ENCODE data around the gene ERCC6. TPM values are rescaled to one million over a fixed set of nuclear protein-coding genes. Genes with fewer than 3 reads are reported as not detected.

The ERCC6 gene
- total RNA-seq, 1 donor from 2014 or later, result 15.2 TPM

DNA sequence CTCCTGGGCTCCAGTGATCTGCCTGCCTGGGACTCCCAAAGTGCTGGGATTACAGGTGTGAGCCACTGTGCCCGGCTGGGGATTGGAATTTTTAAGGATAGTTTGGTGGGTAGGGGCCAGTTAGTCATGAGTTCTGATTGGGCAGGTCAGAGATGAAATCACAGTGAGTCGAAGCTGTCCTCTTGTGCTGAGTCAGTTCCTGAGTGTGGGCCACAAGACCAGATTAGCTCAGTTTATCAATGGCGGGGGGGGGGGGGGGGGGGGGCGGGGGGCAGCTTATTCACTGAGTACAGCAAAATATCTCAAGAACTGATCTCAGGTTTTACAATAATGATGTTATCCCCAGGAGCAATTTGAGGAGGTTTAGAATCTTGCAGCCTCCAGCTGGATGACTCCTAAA, 11.6 kb upstream of the ERCC6 start:
- DNase-seq (ENCODE audit: extremely low spot score in 2 of 2), result no peak
- TF ChIP-seq POLR2A (IDR thresholded peaks at IDR 0.05) (no peak), POLR2AphosphoS5 (IDR thresholded peaks at IDR 0.05; ENCODE audit: insufficient read depth in 1 of 2, low read depth in 1 of 2) (no peak), CTCF (IDR thresholded peaks at IDR 0.05) (no peak)

GRCh38 chr10:49549640-49550346, 10.9 kb upstream of the ERCC6 start:
- H3K9me3 ChIP-seq, result no peaks in the 10 kb centered on the region
- TF ChIP-seq POLR2AphosphoS5 (IDR thresholded peaks at IDR 0.05; ENCODE audit: insufficient read depth in 1 of 2, low read depth in 1 of 2) (no peak), POLR2A (IDR thresholded peaks at IDR 0.05) (no peak)
- H3K4me1 ChIP-seq, result no peaks in the 10 kb centered on the region
- no peaks in the 10 kb centered on the region for H3K27me3 ChIP-seq
- no peaks in the 10 kb centered on the region for H3K36me3 ChIP-seq
- DNase-seq (ENCODE audit: extremely low spot score in 2 of 2), result no peak
- no peak overlapping the region for H3K4me3 ChIP-seq
- intact Hi-C loops (cut with DNase I), result no loop called here
- no peak overlapping the region for H3K27ac ChIP-seq

More for the DNA sequence above, 11.6 kb upstream of the ERCC6 start:
- intact Hi-C loops (cut with DNase I), result no loop called here
- Histone ChIP-seq H3K4me3 (no peak overlapping the region), H3K36me3 (no peaks in the 10 kb centered on the region), H3K4me1 (no peaks in the 10 kb centered on the region), H3K27me3 (no peaks in the 10 kb centered on the region), H3K9me3 (no peaks in the 10 kb centered on the region), H3K27ac (no peak overlapping the region)

- Histone ChIP-seq H3K27me3 (no peaks in the 10 kb centered on the region), H3K4me3 (no peak overlapping the region), H3K4me1 (no peaks in the 10 kb centered on the region), H3K9me3 (no peaks in the 10 kb centered on the region), H3K36me3 (no peaks in the 10 kb centered on the region), H3K27ac (no peak overlapping the region)
- TF ChIP-seq POLR2AphosphoS5 (IDR thresholded peaks at IDR 0.05; ENCODE audit: insufficient read depth in 1 of 2, low read depth in 1 of 2) (no peak), CTCF (IDR thresholded peaks at IDR 0.05) (no peak), POLR2A (IDR thresholded peaks at IDR 0.05) (no peak)
- no peak for DNase-seq (ENCODE audit: extremely low spot score in 2 of 2)
- intact Hi-C loops (cut with DNase I), result no loop called here
Observed at GRCh38 chr10:49543604-49544003, 4.7 kb upstream of the ERCC6 start.

DNA sequence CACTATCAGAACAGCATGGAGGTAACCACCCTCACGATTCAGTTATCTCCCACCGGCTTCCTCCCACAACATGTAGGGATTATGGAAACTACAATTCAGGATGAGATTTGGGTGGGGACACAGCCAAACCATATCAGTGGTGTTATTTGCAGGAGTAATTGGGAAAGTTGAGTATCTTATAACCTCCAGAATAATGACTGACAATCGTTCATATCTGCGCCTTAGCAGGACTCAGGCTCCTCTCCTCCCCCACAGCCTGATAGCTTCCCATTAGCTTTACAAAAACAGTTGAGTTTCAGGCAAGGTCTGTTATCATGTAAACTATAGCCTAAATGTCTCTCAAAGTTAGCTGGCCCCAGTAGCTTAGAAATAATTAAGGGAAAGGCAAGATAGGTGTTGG, 3.4 kb upstream of the ERCC6 start:
- Histone ChIP-seq H3K4me3 (no peak overlapping the region), H3K36me3 (no peaks in the 10 kb centered on the region), H3K27me3 (no peaks in the 10 kb centered on the region), H3K4me1 (peaks cover 12% of the 10 kb centered on the region), H3K9me3 (no peaks in the 10 kb centered on the region), H3K27ac (no peak overlapping the region)
- DNase-seq (ENCODE audit: extremely low spot score in 2 of 2), result no peak
- TF ChIP-seq CTCF (IDR thresholded peaks at IDR 0.05) (no peak), POLR2AphosphoS5 (IDR thresholded peaks at IDR 0.05; ENCODE audit: insufficient read depth in 1 of 2, low read depth in 1 of 2) (no peak), POLR2A (IDR thresholded peaks at IDR 0.05) (no peak)
- intact Hi-C loops (cut with DNase I), result no loop called here

GRCh38 chr10:49541762-49542161, 2.8 kb upstream of the ERCC6 start:
- H3K27ac ChIP-seq, result no peak overlapping the region
- H3K9me3 ChIP-seq, result no peaks in the 10 kb centered on the region
- TF ChIP-seq POLR2A (IDR thresholded peaks at IDR 0.05) (no peak), POLR2AphosphoS5 (IDR thresholded peaks at IDR 0.05; ENCODE audit: insufficient read depth in 1 of 2, low read depth in 1 of 2) (no peak), CTCF (IDR thresholded peaks at IDR 0.05) (no peak)
- H3K36me3 ChIP-seq, result no peaks in the 10 kb centered on the region
- intact Hi-C loops (cut with DNase I), result no loop called here
- H3K4me3 ChIP-seq, result no peak overlapping the region
- peaks cover 13% of the 10 kb centered on the region for H3K4me1 ChIP-seq
- no peak for DNase-seq (ENCODE audit: extremely low spot score in 2 of 2)
- no peaks in the 10 kb centered on the region for H3K27me3 ChIP-seq

Measured in vagina (tissue), 2 donors.